Upper lobe of left lung (tissue), 6 donors: ENCODE measurements around the gene CDH18. TPM values are rescaled to one million over a fixed set of nuclear protein-coding genes. Genes with fewer than 3 reads are reported as not detected.

Experiments
- ATAC-seq, 2 donors: fragments of 200-7000 bp; cut with Tn5 transposase; one replicate each; pipeline ENCODE4 v1.9.1; 2022; ENCODE audit warnings: mild to moderate bottlenecking in 2 of 2, moderate library complexity in 2 of 2; ENCODE audit not compliant: low FRiP score in 2 of 2
- DNase-seq, 2 donors: peaks; one replicate each; pipeline ENCODE4 v3.0.0-alpha.2; 2019 to 2020
- H3K27ac ChIP-seq, 4 donors: fragments of 200-600 bp; sonication (generic); one replicate each; pipeline ENCODE4 v1.5.1; 2016 to 2019
- H3K27me3 ChIP-seq, 4 donors: fragments of 200-600 bp; sonication (generic); one replicate each; pipeline ENCODE4 v1.5.1; 2017 to 2019
- H3K36me3 ChIP-seq, 4 donors: fragments of 200-600 bp; sonication (generic); one replicate each; pipeline ENCODE4 v1.5.1; 2016 to 2019
- H3K4me1 ChIP-seq, 4 donors: fragments of 200-600 bp; sonication (generic); one replicate each; pipeline ENCODE4 v1.5.1; 2018 to 2019
- H3K4me3 ChIP-seq, 4 donors: fragments of 200-600 bp; sonication (generic); one replicate each; pipeline ENCODE4 v1.5.1; 2017 to 2019; ENCODE audit warnings: mild to moderate bottlenecking in 2 of 4, moderate library complexity in 1 of 4
- H3K9me3 ChIP-seq, 4 donors: fragments of 200-600 bp; sonication (generic); one replicate each; pipeline ENCODE4 v1.5.1; 2018 to 2019
- CTCF ChIP-seq, 6 experiments: fragments of 450-650 bp in 4 of 6; fragments of 200-600 bp in 2 of 6; sonication (generic) in 2 of 6; IDR thresholded peaks; one replicate each; pipeline ENCODE4 v1.5.1; 2016 to 2019; ENCODE audit warnings: antibody characterized with exemption in 6 of 6
- EP300 ChIP-seq, 4 donors: sonication (generic); formaldehyde crosslinking; IDR thresholded peaks; one replicate each; pipeline ENCODE4 v1.5.1; 2017; ENCODE audit warnings: antibody characterized with exemption in 4 of 4, control low read depth in 2 of 4
- POLR2A ChIP-seq, 4 donors: fragments of 450-650 bp; IDR thresholded peaks; one replicate each; pipeline ENCODE4 v1.5.1; 2016 to 2017; ENCODE audit warnings: antibody characterized with exemption in 4 of 4, mild to moderate bottlenecking in 2 of 4
- POLR2AphosphoS5 ChIP-seq, 2 donors: sonication (generic); formaldehyde crosslinking; IDR thresholded peaks; one replicate each; pipeline ENCODE4 v1.5.1; 2017; ENCODE audit warnings: antibody characterized with exemption in 2 of 2
- WGBS, 2 donors: methylation state at CpG; one replicate each; pipeline ENCODE4 v1.1.5; 2017 to 2018; 5-methylcytosine and 5-hydroxymethylcytosine counted together
- total RNA-seq, 6 donors: library from RNA; depleted of rRNA in 4 of 6; stranded (reverse); fragments of >200 nt in 4 of 6; gene quantifications; one replicate each; pipeline versions ENCODE4 v1.1.0 to v1.2.1, GENCODE V29; 2016 to 2021
- donor health status: DM: no; HTN: no; CAD: no; lungs with moderate emphysema.
- donor health status: DM: no; HTN: yes; CAD: no; lungs with severe emphysema.

Gene CDH18
- total RNA-seq, 6 donors from 2014 or later = not detected

GRCh38 chr5:19904766-19905165 lies 83.2 kb downstream of the CDH18 start:
- DNase-seq = no peak
- WGBS, 2 donors = 3 to 87% methylated on average over 1 of the region's 1 CpG
- no peak overlapping the region for H3K27ac ChIP-seq
- no peak overlapping the region for H3K4me3 ChIP-seq
- H3K9me3 ChIP-seq = peaks cover 0 to 4% (median 0%) of the 10 kb centered on the region in 4 donors
- H3K27me3 ChIP-seq = no peaks in the 10 kb centered on the region
- H3K36me3 ChIP-seq = no peaks in the 10 kb centered on the region
- TF ChIP-seq POLR2A (IDR thresholded peaks at IDR 0.05) (no peak), CTCF (IDR thresholded peaks at IDR 0.05) (no peak), POLR2AphosphoS5 (IDR thresholded peaks at IDR 0.05) (no peak), EP300 (IDR thresholded peaks at IDR 0.05) (no peak)
- ATAC-seq = no peak
- H3K4me1 ChIP-seq = no peaks in the 10 kb centered on the region

- no peak overlapping the region for H3K27ac ChIP-seq
- no peaks in the 10 kb centered on the region for H3K27me3 ChIP-seq
- ATAC-seq (no peak), DNase-seq (no peak)
- WGBS, 2 donors = 74 to 78% methylated on average over 5 of the region's 5 CpGs
- peaks cover 0 to 4% (median 0%) of the 10 kb centered on the region in 4 donors for H3K9me3 ChIP-seq
- no peaks in the 10 kb centered on the region for H3K4me1 ChIP-seq
- H3K4me3 ChIP-seq = no peak overlapping the region
- no peaks in the 10 kb centered on the region for H3K36me3 ChIP-seq
- TF ChIP-seq CTCF (IDR thresholded peaks at IDR 0.05) (no peak), POLR2AphosphoS5 (IDR thresholded peaks at IDR 0.05) (no peak), EP300 (IDR thresholded peaks at IDR 0.05) (no peak), POLR2A (IDR thresholded peaks at IDR 0.05) (no peak)
Measured at GRCh38 chr5:19903611-19904010, 84.4 kb downstream of the CDH18 start.

GRCh38 chr5:19902316-19902934 lies 85.6 kb downstream of the CDH18 start:
- DNase-seq = no peak
- 44 to 55% methylated on average over 5 of the region's 5 CpGs for WGBS, 2 donors
- peaks cover 0 to 4% (median 0%) of the 10 kb centered on the region in 4 donors for H3K9me3 ChIP-seq
- H3K36me3 ChIP-seq = no peaks in the 10 kb centered on the region
- no peaks in the 10 kb centered on the region for H3K4me1 ChIP-seq
- no peaks in the 10 kb centered on the region for H3K27me3 ChIP-seq
- no peak overlapping the region for H3K27ac ChIP-seq
- no peak overlapping the region for H3K4me3 ChIP-seq
- TF ChIP-seq CTCF (IDR thresholded peaks at IDR 0.05) = no peak
- TF ChIP-seq POLR2A (IDR thresholded peaks at IDR 0.05) = no peak
- TF ChIP-seq EP300 (IDR thresholded peaks at IDR 0.05) = no peak
- no peak for ATAC-seq

GRCh38 chr5:19900269-19900668 lies 87.7 kb downstream of the CDH18 start:
- no peaks in the 10 kb centered on the region for H3K36me3 ChIP-seq
- H3K9me3 ChIP-seq = peaks cover 0 to 4% (median 0%) of the 10 kb centered on the region in 4 donors
- ATAC-seq = no peak
- TF ChIP-seq POLR2A (IDR thresholded peaks at IDR 0.05) = no peak
- DNase-seq = no peak
- no peaks in the 10 kb centered on the region for H3K27me3 ChIP-seq
- no peak overlapping the region for H3K27ac ChIP-seq
- no peak overlapping the region for H3K4me3 ChIP-seq
- WGBS, 2 donors = 79 to 87% methylated on average over 3 of the region's 3 CpGs
- no peaks in the 10 kb centered on the region for H3K4me1 ChIP-seq

GRCh38 chr5:19891658-19892057 lies 96.3 kb downstream of the CDH18 start:
- no peaks in the 10 kb centered on the region for H3K36me3 ChIP-seq
- H3K9me3 ChIP-seq = no peaks in the 10 kb centered on the region
- WGBS, 2 donors = 43 to 44% methylated on average over 1 of the region's 1 CpG
- no peak for TF ChIP-seq POLR2A (IDR thresholded peaks at IDR 0.05)
- no peak for TF ChIP-seq POLR2AphosphoS5 (IDR thresholded peaks at IDR 0.05)
- TF ChIP-seq CTCF (IDR thresholded peaks at IDR 0.05) = no peak
- no peak for TF ChIP-seq EP300 (IDR thresholded peaks at IDR 0.05)
- H3K4me1 ChIP-seq = no peaks in the 10 kb centered on the region
- DNase-seq = no peak
- H3K27ac ChIP-seq = no peak overlapping the region
- ATAC-seq = no peak
- H3K4me3 ChIP-seq = no peak overlapping the region
- no peaks in the 10 kb centered on the region for H3K27me3 ChIP-seq
